GM13977 (cell line): ENCODE measurements around the gene ZFP91.
A peak's percentile ranks its signal among the peaks of the same experiment; 100 is the strongest.

Experiments used
- DNase-seq: peaks from one replicate; pipeline ENCODE4 v3.0.0; 2012; ENCODE audit warnings: low spot score
- CTCF ChIP-seq: IDR thresholded peaks from 2 replicates; pipeline ENCODE4 v1.5.1; 2012; ENCODE audit warnings: mild to moderate bottlenecking, control low read depth; ENCODE audit not compliant: insufficient read depth; ENCODE audit errors: extremely low read depth, missing control alignments
- in situ Hi-C: fragments of 300-500 bp; cut with MboI; formaldehyde crosslinking; loops from one replicate; pipeline ENCODE4 v1.12.0; 2022; ENCODE audit warnings: low sequenced_read_pairs, low pct_unique_long_range_greater_than_20kb, mixed read lengths, inconsistent platforms; ENCODE audit not compliant: unreplicated experiment

The ZFP91 gene, protein sequence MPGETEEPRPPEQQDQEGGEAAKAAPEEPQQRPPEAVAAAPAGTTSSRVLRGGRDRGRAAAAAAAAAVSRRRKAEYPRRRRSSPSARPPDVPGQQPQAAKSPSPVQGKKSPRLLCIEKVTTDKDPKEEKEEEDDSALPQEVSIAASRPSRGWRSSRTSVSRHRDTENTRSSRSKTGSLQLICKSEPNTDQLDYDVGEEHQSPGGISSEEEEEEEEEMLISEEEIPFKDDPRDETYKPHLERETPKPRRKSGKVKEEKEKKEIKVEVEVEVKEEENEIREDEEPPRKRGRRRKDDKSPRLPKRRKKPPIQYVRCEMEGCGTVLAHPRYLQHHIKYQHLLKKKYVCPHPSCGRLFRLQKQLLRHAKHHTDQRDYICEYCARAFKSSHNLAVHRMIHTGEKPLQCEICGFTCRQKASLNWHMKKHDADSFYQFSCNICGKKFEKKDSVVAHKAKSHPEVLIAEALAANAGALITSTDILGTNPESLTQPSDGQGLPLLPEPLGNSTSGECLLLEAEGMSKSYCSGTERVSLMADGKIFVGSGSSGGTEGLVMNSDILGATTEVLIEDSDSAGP

GRCh38 chr11:58578635-58579191, at the start of gene ZFP91:
TSS of gene ZFP91 (plus strand) at chr11:58579063. CDS start at chr11:58579282, 219 bp downstream.
- in situ Hi-C loops: no loop called here
- TF ChIP-seq CTCF: no peak
- peak; percentile 88 for DNase-seq

DNA sequence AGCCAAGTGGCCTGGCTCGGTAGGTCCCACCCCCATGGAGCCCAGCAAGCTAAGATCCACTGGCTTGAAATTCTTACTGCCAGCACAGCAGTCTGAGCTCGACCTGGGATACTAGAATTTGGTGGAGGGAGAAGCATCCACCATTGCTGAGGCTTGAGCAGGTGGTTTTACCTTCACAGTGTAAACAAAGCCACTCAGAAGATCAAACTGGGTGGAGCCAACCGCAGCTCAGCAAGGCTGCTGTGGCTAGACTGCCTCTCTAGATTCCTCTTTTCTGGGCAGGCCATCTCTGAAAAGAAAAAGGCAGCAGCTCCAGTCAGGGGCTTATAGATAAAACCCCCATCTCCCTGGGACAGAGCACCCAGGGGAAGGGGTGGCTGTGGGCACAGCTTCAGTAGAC, 48.6 kb upstream of the ZFP91 start:
- in situ Hi-C loops: no loop called here
- no peak for TF ChIP-seq CTCF
- DNase-seq: no peak

GRCh38 chr11:58531865-58532341, 47.0 kb upstream of the ZFP91 start:
- in situ Hi-C loops: no loop called here
- TF ChIP-seq CTCF: no peak
- DNase-seq: no peak

DNA sequence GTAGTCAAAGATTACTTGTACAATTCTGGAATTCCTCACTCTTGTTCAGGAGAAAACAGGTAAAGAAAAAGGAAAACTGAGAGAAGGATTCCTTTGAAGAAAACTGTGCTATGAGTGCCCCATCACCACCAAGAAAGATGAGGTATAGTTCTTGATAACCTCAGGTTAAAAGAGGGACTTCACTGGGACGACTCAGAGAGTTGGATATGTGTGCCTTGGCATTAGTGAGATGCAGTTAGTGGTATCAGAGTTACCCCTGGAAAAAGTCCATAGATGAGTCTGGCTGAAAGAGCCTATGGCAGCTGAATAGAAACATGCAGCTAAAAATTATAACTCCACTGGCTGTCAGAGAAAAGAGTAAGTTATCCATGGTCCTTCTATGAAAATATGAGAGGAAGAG, 32.0 kb upstream of the ZFP91 start:
- DNase-seq: no peak
- no peak for TF ChIP-seq CTCF
- in situ Hi-C loops: no loop called here

GRCh38 chr11:58549644-58550043, 29.2 kb upstream of the ZFP91 start:
- in situ Hi-C loops: no loop called here
- no peak for TF ChIP-seq CTCF
- no peak for DNase-seq

GRCh38 chr11:58560842-58561241, 18.0 kb upstream of the ZFP91 start:
- DNase-seq: no peak
- no peak for TF ChIP-seq CTCF
- in situ Hi-C loops: no loop called here
